22Rv1 (cell line): ENCODE measurements around the gene PRMT5.

Experiments used
- H3K27ac ChIP-seq: fragments of 450-650 bp; 2 replicates; pipeline ENCODE4 v1.5.1; 2017
- CTCF ChIP-seq: fragments of 450-650 bp; IDR thresholded peaks from 2 replicates; pipeline ENCODE4 v1.5.1; 2017; ENCODE audit warnings: mild to moderate bottlenecking
- ZFX ChIP-seq: fragments of 450-650 bp; IDR thresholded peaks from 2 replicates; pipeline ENCODE4 v1.6.1; 2017; ENCODE audit warnings: antibody characterized with exemption, borderline replicate concordance

The PRMT5 gene

GRCh38 chr14:22900081-22900799, 28.9 kb downstream of the PRMT5 start:
- TF ChIP-seq CTCF (peak; percentile 86), ZFX (no peak)
- H3K27ac ChIP-seq = no peak overlapping the region

DNA sequence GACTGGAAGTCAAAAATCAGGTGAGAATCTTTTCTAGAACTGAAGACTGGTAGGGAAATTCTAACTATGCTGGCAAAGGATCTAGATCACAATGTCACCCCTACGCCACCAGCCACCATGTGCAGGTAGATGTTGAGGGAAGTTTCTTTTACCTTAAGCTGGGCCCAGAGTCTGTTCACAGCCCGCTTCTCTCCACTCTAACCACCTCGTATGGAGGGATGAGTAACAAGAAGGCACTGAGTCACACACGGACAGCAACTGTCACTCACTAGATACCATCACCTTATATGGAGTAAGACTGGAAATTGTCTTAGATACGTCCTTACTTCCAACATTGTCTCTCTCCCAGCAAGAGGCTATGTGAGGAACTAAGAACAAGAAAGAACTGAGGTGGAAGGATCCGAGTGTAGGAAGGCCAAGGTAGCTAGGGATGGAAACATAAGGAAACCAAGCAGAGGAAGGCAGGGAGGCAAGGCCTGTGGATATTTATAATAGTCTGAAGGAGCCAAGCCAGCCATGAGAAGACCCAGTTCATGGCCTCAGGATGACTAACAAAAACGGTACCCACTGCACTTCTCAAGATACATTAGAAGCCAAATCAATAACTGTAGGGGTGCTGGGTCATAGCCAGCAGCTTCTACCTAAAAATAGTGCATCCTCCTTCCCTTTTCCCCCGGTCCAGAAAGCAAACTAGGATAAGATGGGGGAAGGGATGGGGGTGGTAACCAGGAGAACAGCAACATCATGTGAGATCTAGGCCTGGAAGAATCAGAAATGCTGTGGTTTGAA, 30.7 kb downstream of the PRMT5 start:
- H3K27ac ChIP-seq = no peak overlapping the region
- TF ChIP-seq ZFX (no peak), CTCF (no peak)

GRCh38 chr14:22897357-22897756, 31.8 kb downstream of the PRMT5 start:
- H3K27ac ChIP-seq = no peak overlapping the region
- TF ChIP-seq ZFX (no peak), CTCF (no peak)

- H3K27ac ChIP-seq = no peak overlapping the region
- TF ChIP-seq ZFX (no peak), CTCF (no peak)
Measured at GRCh38 chr14:22896760-22897159, 32.4 kb downstream of the PRMT5 start.

DNA sequence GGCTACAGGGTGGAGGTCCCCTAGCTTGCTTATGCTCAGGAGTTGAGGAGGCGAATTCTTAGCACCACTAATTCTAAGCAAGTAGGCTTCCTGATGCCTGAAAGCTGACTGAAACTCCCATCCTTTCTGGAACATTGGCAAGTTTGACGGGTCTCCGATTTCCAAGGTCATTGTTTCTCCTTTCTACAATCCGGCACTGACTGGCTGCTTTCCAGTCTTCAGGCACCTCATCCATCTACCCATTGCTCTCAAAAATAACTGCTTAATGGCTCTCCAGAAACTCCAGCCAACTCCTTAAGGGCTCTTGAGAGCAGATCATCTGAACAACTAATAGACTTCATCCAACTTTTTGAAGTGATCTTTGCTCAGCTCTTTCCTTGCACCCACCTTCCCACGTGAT, 32.8 kb downstream of the PRMT5 start:
- TF ChIP-seq ZFX = no peak
- TF ChIP-seq CTCF = no peak
- H3K27ac ChIP-seq = no peak overlapping the region

DNA sequence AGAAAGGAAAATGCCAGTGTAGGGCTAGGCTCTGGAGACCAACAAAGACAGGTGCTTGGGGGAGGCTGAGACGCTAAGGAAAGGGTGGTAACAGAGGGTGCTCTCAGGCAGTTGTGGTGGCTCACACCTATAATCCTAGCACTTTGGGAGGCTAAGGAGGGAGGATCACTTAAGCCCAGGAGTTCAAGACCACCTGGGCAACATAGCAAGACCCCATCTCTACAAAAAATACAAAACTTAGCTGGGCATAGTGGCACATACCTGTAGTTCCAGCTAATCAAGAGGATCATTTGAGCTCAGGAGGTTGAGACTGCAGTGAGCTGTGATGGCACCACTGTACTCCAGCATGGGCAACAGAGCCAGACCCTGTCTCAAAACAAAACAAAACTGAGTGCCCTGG, 33.8 kb downstream of the PRMT5 start:
- no peak overlapping the region for H3K27ac ChIP-seq
- TF ChIP-seq CTCF (no peak), ZFX (no peak)

DNA sequence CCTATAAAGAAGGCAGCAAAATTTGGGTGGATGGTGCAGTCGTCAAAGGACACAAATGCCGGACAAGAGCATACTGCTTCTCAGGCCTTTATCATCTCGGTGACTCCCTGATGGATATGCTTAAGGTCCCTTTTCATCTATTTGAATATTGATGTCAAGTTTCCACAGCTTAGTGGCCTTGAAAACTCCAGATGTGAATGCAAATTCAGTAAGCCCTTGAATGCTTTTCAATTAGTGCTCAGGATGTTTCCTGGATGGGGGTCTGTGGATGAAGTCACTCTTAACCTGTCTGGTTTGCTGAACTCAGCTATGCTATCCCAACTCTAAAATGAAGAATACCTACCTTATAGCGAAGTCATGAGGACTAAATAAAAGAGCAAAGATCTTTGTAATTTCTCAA, 35.5 kb downstream of the PRMT5 start:
- H3K27ac ChIP-seq = no peak overlapping the region
- TF ChIP-seq ZFX (no peak), CTCF (no peak)
